Measurements from ENCODE around the gene ANKZF1. TPM values are rescaled to one million over a fixed set of nuclear protein-coding genes. Genes with fewer than 3 reads are reported as not detected.

ANKZF1 gene
- total and polyA plus RNA-seq, 10 of the 15 experiments (the other 5 are each of a cell fraction or from before 2014, with no cell fraction given), result 3.1 to 104 (median 35.0) TPM

GRCh38 chr2:219245148-219245898 lies 15.7 kb downstream of the ANKZF1 start, which contains the start of the genes GLB1L and STK16 (continued):
- TF ChIP-seq, protein P1, sequence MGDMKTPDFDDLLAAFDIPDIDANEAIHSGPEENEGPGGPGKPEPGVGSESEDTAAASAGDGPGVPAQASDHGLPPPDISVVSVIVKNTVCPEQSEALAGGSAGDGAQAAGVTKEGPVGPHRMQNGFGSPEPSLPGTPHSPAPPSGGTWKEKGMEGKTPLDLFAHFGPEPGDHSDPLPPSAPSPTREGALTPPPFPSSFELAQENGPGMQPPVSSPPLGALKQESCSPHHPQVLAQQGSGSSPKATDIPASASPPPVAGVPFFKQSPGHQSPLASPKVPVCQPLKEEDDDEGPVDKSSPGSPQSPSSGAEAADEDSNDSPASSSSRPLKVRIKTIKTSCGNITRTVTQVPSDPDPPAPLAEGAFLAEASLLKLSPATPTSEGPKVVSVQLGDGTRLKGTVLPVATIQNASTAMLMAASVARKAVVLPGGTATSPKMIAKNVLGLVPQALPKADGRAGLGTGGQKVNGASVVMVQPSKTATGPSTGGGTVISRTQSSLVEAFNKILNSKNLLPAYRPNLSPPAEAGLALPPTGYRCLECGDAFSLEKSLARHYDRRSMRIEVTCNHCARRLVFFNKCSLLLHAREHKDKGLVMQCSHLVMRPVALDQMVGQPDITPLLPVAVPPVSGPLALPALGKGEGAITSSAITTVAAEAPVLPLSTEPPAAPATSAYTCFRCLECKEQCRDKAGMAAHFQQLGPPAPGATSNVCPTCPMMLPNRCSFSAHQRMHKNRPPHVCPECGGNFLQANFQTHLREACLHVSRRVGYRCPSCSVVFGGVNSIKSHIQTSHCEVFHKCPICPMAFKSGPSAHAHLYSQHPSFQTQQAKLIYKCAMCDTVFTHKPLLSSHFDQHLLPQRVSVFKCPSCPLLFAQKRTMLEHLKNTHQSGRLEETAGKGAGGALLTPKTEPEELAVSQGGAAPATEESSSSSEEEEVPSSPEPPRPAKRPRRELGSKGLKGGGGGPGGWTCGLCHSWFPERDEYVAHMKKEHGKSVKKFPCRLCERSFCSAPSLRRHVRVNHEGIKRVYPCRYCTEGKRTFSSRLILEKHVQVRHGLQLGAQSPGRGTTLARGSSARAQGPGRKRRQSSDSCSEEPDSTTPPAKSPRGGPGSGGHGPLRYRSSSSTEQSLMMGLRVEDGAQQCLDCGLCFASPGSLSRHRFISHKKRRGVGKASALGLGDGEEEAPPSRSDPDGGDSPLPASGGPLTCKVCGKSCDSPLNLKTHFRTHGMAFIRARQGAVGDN (IDR thresholded peaks at IDR 0.05), result no peak
- TF ChIP-seq LARP7 (IDR thresholded peaks at IDR 0.05), result peak; percentile 90
- no peak for TF ChIP-seq TARDBP (IDR thresholded peaks at IDR 0.05; ENCODE audit: borderline replicate concordance)
- 0 out of 2 replicates have a peak, but pooled peaks have one; percentile 18 for TF ChIP-seq MAX (IDR thresholded peaks at IDR 0.05; ENCODE audit: low read depth, low read length)
- no peak for TF ChIP-seq EP300 (IDR thresholded peaks at IDR 0.05; ENCODE audit: borderline replicate concordance in 1 of 2, control insufficient read depth in 1 of 2, low read depth in 2 of 2, low read length in 2 of 2)
- no peak for TF ChIP-seq SUZ12 (IDR thresholded peaks at IDR 0.05; ENCODE audit: unreplicated experiment)
- TF ChIP-seq MYB (IDR thresholded peaks at IDR 0.05; ENCODE audit: borderline replicate concordance, low read depth, low read length), result no peak
- peak; percentile 57; the same call in 1 of the 2 replicates for TF ChIP-seq RB1 (IDR thresholded peaks at IDR 0.05; ENCODE audit: borderline replicate concordance)
- TF ChIP-seq, protein P2, sequence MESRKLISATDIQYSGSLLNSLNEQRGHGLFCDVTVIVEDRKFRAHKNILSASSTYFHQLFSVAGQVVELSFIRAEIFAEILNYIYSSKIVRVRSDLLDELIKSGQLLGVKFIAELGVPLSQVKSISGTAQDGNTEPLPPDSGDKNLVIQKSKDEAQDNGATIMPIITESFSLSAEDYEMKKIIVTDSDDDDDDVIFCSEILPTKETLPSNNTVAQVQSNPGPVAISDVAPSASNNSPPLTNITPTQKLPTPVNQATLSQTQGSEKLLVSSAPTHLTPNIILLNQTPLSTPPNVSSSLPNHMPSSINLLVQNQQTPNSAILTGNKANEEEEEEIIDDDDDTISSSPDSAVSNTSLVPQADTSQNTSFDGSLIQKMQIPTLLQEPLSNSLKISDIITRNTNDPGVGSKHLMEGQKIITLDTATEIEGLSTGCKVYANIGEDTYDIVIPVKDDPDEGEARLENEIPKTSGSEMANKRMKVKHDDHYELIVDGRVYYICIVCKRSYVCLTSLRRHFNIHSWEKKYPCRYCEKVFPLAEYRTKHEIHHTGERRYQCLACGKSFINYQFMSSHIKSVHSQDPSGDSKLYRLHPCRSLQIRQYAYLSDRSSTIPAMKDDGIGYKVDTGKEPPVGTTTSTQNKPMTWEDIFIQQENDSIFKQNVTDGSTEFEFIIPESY (IDR thresholded peaks at IDR 0.05), result no peak
- TF ChIP-seq PBX3 (IDR thresholded peaks at IDR 0.05; ENCODE audit: insufficient replicate concordance, low read depth, low read length), result no peak
- TF ChIP-seq MXI1 (IDR thresholded peaks at IDR 0.05; ENCODE audit: low read depth, low read length), result peak; percentile 76
- TF ChIP-seq CHD2 (IDR thresholded peaks at IDR 0.05; ENCODE audit: borderline replicate concordance, low read depth, low read length), result peak; percentile 54; the same call in 1 of the 2 replicates
- TF ChIP-seq NR2F1 (conservative IDR thresholded peaks at IDR 0.05), result peak; percentile 50
- no peak for TF ChIP-seq ZNF274 (IDR thresholded peaks at IDR 0.05; ENCODE audit: insufficient read depth, insufficient read length)
- TF ChIP-seq NFIC (IDR thresholded peaks at IDR 0.05; ENCODE audit: low read depth, low read length), result no peak
- no peak for TF ChIP-seq JUNB (IDR thresholded peaks at IDR 0.05)
- TF ChIP-seq MYC (IDR thresholded peaks at IDR 0.05; ENCODE audit: insufficient read depth, insufficient read length, insufficient replicate concordance, low read length, severe bottlenecking), result no peak
- no peak for TF ChIP-seq NR2C2 (IDR thresholded peaks at IDR 0.05; ENCODE audit: borderline replicate concordance, control insufficient read depth, insufficient read length, low read depth)
- peak; percentile 67; the same call in 1 of the 2 replicates for TF ChIP-seq SMAD5 (IDR thresholded peaks at IDR 0.05; ENCODE audit: low read depth)
- no peak for TF ChIP-seq STAT3 (IDR thresholded peaks at IDR 0.05; ENCODE audit: low read depth, low read length)
- TF ChIP-seq NFYA (IDR thresholded peaks at IDR 0.05; ENCODE audit: borderline replicate concordance, low read depth, low read length), result no peak
- TF ChIP-seq NBN (IDR thresholded peaks at IDR 0.05), result peak; percentile 95
- TF ChIP-seq ZNF384 (IDR thresholded peaks at IDR 0.05; ENCODE audit: borderline replicate concordance, low read depth, low read length), result no peak
- TF ChIP-seq NR2C1 (IDR thresholded peaks at IDR 0.05), result no peak
